Activated T-cell treated with anti-CD3 and anti-CD28 coated beads for 24 hours (primary cell): ENCODE results near the gene UNCX.

ENCODE experiments used
- DNase-seq: peaks from one replicate; pipeline ENCODE4 v3.0.0-alpha.2; 2020; ENCODE audit warnings: low read depth

Gene UNCX

DNA sequence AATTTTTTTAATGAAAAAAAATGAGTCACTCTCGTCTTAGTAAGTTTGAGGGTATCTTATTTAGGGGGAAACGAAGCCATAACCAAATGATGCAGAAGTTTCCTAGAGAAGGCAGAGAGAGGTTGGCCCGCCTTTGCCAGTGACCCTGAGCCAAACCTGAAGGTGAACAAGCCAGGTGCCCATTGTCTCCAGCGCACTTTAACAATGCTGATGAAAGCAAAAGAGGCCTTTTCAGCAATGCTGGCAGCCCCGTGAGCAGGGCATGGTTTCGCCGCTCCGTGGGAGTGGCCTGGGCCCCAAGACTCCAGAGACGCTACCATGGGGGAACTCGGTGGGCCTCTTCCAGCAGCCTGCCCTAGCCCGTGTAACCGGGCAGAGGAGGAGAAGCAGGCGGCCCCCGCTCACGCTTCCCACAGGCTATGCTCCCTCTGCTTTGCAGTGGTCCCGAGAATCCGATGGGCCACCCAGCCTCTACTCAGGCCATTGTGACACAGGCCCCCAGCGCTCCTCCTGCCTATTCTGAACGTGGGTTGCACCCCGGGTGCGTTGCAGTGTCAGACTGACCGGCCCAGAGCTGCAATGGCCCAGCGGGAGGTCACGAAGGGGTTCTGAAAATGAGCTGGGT is 14.0 kb upstream of the UNCX start:
- DNase-seq = no peak

DNA sequence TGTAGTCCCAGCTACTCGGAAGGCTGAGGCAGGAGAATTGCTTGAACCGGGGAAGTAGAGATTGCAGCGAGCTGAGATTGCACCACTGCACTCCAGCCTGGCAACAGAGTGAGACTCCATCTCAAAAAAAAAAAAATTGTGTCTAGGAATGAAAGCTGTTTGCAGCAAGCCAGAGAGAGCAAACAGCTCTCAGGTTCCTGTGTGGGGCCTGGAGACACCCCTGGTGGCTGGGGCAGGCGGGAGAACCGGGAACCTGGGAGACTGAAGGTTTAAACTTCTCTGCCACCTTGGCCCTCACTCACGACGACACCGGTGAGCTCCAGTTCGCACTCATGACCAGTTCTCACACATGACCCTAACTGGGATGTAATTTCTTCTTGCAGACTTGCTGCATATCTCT is 13.2 kb upstream of the UNCX start:
- no peak for DNase-seq

DNA sequence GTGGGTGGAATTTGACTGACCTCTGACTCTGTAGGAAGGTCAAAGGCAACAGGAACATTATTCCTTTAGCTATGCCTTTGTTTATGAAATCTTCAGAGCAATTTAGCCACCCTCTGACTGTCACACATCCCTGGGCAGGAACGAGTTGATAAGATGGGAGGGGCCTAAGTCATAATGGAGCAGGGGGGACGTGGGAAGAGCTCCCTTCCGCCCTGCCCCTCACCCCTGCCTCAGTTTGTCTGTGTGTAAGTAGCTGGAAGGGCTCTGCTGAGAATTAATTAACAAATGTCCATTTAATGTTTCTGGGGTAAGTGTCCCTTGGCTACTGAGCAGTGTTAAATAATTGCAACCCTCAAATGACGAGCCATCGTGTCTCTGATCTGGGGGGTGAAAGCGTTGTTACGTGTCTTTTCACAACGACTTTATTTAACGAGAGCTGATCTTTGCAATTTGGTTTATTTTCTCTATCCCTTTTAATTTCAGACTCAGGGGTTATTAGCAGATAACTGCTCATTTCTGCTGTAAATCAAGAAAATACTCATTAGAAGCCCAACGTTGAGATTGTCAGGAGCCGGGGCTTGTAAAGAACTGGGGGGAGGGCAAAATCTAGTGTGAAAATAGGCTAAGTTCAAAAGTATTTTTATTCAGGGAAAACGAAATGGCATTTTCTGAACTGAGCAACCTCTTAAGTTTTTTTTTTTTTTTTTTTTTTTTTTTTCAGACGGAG is 12.5 kb upstream of the UNCX start:
- DNase-seq = no peak

DNA sequence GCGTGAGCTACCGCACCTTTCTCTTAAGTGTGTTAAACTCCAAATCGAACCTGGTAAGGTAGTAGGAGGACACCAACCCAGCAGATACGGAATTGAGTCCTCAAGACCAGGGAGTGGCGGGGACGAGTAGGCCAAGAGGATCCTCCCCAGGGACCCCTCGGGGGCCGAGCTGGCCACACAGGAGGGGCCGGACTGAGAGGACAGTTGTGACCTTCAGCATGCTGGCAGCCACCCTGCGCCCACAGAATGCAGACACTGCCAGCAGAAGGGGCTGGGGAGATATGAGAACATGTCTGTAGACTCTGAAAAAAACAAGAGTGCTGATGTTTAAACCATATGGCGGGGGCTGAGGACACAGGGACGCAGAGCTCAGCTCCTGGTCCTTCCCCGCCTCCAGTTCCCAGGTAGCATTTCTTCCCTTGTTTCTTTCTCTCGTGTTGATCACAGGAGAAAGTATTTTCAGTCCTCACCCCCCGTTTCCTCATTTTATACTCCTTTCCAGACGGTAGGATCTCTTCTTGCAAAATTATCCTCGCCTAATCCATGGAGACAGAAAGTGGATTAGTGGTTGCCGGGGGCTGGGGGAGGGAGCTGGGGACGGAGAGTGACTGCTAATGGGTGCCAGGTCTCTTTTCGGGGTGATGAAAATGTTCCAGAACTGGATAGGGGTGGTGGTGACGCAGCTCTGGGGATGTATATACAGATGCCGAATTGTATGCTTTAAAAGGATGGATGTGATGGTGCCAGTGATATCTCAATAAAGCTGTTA is 11.5 kb upstream of the UNCX start:
- DNase-seq = no peak

DNA sequence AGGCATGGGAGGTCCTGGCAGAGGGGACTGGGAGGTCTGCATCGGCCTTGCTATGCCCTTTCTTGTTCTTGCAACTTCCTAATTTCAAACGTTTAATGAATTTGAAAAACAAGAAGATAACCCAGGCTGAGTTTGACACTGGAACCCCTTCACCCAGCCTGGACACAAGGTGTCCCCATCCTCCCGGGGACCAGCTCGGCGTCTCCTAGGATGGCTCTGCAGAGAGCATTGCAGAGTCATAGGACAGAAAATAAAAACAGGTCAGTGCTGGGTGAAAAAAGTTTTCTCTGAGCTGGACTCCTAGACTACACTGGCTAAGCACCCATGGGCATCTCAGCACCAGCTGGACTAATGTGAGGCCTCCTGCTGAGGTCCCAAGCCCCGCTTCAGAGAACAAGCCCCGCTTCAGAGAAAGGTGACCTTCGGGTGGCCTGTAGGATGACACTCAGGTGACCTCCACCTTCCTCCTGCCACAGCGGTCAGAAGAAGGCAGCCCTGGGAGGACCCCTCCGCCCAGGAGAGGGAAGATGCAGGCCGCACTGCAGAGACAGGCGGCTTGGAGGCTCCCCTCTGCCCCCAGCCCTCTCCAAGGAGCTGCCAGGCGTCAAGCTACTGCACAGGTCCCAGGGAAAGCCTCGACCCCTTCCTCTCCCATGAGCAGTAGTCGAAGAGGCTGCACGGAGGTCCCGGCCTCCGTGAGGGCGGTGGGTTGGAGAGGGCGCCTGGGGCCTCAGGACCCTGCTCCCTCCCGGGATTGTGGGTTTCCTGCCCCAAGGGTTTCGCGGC is 9.3 kb upstream of the UNCX start:
- DNase-seq = no peak

DNA sequence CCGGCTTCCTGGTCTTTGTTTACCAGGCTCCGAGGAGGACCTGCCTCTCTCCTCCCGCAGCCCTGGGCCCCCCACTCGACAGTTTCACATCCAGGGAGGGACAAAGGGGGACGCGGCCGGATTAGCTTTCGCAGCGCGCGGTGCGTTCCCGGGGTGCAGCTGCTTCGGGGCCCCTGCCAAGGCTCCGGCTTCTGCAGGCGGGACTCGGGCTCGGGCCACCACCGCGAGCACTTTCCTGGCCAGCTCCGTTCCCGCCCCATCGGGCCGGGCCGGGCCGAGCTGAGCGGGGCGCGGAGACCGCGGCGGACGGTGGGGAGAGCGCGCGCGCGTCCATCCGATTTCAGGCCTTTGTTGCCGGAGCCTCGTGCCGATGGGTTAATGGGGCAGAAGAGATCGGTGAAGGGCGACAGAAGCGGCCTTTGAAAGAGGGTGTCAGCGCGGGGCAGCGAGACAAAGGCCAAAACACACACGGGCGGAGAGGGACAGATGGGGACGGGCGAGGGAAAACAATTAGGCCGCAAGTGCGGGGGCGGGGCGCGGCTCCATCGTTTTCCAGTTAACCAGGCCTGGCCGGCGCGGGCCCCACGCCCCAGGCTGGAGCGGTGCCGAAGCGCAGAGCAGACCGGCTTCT is 8.5 kb upstream of the UNCX start:
- no peak for DNase-seq

DNA sequence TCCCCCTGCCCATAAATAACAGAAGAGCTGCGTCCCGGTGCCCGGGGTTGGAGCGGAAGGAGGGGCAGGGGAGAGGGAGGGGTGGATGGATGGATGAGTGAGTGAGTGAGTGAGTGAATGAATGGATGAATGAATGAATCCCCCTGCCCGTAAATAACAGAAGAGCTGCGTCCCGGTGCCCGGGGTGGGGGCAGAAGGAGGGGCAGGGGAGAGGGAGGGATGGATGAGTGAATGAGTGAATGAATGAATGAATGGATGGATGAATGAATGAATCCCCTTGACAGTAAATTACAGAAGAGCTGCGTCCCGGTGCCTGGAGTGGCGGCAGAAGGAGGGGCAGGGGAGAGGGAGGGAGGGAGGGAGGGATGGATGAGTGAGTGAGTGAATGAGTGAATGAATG is 7.6 kb upstream of the UNCX start:
- DNase-seq = no peak

DNA sequence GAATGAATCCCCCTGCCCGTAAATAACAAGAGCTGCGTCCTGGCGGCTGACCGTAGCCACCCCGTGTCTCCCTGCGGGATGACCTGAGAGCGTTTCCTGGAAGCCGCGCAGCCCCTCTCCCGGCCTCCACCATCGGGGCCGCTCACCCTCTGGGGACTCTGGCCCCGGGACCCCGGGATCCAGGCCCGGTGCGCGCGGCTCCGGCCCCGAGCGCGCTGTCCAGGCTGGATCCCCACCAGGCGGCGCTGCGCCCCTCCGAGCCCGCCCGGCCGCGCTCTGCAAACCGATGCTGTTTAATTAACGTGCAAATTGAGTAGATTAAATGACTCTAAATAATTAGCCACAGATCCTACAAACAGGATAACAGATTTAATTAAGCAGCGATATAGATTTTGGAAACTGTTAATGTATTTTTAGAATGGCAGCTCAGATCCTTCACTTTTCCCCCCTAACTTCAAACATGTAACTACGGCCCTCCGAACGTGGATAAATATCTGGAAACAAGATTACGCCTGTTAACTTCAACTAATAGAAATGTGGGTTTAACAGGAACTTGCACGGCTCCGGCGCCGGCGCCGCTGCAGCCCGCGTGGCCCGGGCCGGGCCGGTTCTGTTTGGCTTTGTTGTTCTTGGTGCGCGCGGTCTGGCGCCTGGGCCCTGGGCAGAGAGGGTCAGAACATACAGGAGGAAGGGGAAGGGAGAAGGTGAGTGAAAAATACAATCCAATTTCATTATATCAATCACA is 7.1 kb upstream of the UNCX start:
- peak; percentile 13 for DNase-seq

DNA sequence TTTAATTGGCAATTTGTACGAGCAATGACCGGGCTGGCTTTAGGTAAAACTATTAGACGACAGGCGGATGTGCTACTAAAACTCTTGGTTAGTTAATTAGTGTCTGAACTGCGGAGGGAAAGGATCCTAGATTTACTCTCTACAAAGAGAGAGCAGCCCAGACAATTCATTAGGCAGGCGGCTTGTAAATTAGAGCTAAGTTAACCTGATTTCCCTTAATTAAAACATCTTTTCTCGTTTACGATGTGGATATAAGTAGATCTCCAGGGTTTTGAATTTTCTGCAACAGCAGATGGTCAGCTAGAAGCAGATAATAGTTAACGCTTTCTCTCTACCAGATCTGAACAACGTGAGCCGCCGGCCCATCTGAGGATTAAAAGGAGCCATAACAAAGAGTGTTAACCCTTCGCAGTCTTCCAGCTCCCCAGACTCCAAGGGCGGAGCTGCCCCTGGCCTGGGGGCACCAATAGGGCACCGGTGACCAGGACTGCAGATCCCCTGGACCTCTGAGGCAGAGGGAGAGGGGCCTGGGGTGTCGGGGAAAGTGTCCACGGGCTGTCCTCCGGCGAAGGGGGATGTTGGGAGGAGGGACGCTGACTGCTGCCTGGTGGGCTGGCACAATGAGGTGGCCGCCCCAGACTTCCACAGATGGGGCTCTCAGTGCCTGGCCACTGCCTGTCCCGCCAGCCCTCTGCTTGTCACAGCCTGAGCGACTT is 6.3 kb upstream of the UNCX start:
- no peak for DNase-seq

DNA sequence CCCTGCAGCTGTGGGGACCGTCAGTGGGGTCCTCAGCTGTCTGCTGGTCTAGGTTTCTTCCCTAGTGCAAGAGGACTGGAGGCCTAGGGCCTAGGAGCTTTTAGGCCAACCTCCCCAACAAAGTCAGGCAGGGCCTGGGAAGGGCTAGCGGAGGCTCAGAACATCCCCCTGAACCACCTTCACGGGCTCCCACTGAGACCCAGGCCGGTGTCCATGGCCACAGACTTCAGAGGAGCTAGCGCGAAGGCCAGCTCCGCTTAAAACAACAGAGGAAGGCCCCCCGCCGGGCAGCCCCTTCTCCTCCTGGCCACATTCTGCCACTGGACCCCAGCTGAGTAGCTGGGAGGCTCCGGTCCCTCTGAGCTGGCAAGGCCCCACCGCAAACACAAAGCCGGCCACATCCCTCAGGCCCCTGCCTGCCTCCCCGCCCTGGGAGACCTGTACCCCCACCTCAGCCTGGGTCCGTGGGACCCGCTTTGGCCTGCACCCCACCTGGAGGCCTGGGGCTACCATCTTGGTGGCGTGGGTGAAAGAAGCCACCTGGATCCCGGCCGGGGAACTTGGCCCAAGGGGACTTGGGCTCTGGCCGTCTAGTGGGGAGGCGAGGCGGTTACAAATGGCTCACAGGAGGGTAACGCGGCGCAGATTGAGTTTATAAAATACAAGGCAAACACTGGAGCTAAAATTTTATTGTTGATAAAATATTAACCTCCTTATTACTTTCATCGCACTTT is 5.4 kb upstream of the UNCX start:
- no peak for DNase-seq

DNA sequence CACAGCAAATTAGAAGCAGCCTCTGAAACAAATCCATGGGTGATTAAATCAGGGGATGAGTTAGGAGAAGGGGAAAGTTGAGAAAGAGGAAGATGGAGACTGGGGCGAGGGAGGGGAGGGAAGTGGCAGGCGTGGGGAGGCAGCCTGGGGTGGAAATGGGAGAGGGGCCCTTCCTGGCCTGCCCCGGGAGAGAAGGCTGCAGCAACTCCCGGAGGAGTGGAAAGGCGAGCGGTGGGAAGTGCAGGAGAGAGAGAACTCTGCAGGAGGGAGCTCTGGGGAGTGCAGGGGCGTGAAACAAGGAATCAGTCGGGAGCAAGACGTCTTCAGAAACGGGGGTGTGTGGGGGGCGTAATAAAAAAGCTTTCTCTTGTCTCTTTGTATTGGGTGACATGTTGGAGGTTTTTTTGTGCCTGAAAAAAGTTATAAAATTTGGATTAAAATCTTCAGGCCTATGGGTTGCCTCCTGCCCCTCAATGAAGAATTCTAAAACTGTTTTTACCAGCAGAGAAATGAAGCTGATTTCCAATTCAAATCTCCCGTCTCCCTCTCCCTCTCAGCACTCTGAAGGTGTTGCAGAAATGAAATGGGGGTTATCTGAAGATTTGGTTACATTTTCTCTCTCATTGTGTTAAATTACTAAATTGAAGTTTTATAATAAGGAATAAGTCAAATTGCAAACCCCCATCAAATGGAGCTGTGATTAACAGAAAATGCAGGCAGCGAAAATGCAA is 4.7 kb upstream of the UNCX start:
- no peak for DNase-seq

DNA sequence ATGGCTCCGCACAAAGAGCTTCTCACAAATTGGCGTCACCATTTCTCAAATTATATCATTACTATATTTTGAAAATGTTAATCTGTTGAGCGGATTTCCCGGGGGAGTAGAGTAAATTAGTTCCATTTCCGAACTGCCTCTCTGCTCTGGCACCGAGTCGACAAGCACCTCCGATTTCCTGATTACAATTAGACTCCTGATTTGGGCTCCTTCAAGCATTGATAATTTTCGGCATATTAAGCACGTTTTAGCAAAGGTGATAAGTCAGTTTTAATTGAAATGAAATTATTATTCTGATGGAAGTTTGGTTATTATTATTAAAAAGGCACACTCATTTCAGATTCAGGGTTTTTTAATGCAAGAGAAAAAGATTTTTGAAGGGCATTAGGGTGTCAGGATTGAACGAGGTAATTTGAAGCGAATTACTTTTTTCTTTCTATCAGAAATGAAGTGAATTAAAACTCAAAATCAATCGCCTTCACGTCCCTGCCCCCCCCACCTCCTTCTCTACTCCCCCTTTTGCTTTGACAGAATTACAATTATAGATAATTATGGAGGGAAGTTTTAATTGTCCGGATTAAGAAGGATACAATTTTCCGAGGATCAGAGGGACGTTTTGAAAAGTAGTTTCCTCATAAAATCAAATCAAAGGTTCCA is 4.0 kb upstream of the UNCX start:
- no peak for DNase-seq

DNA sequence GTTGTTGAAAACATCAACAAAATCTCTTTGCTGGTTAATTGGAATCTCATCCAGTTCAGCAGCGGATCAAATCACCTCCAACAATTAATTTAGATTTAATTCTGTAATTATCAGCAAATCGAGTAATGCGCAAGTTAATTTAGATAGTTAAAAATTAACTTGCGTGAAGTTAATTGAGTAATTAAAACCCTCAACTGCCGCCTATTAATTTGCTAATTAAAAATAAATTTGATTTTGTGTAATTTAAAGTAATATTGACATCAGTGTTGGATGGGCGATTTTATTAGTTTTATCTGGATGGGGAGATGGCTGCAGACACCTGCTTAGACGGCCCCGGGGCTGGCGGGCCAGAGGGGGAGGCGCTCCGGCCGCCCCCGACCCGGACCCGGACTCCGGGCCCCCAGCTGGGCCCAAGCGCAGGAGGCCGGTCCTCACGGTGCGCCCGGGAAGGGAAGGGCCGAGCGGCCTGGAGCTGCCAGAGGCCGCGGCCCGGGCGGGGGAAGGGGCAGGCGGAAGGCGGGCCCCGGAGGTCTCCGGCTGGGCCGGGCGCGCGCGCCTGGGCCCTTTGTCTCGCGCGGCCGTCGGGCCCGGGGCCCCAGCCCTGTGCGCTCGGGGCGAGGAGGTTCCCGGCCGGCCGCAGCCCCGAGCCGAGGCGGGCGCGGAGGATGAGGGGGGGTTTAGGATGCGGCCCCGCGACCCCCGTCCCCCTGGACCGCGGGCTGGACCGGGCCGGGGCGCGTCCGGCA is 3.3 kb upstream of the UNCX start:
- no peak for DNase-seq

DNA sequence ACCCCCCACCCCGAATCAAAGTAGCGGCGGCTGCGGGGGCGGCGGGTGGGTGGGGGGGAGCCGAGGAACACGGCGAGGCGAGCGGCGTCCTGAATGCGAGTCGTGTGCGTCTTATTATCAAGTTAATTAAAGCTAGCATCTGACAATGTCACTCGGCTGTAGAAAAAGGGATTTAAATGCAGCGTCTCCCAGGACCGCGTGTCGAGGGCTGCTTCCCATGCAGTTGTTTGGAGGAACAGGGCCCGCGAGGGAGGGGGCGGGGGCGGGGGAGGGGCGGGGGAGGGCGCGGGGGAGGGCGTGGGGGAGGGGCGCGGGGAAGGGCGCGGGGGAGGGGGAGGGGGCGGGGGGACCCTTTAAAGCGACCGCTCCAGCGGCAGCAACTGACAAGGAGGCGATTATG is 2.7 kb upstream of the UNCX start:
- no peak for DNase-seq

DNA sequence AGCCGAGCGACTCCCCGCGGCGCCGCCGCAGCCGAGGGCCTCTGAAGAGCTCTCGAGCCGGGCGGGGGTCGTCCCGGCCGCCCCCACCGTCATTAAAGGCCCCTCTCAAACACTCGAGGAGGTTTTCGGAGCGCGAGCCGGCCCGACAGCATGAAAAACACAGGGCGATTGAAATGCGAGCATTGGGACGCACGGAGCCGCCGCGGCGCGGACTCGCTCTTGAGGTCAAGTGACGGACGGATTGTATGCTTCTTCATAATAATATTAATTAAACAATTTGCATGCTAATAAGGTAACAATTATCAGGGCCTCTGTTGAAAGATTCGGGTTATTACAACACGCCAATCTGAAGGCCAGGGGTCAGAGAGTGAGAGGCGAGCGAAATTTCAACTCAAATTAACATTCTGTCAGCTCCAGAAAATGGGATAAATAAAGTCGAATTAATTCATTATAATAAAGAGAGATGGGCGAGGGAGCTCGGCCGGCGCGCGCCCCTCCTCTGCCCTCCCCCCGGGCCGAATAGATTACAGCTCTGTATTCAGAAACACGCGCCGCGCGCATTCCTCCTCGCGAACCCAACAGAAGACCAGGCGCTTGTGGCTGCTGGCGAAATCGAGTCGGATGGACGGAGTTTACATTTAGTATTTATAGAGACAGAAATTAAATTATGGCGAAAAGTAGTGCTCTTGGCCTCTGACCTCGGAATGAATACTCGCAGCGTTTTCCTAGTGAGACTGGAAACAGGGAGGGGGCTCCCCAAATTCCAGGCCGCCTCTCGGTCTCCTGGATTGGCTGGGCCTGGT is 2.1 kb upstream of the UNCX start:
- no peak for DNase-seq

DNA sequence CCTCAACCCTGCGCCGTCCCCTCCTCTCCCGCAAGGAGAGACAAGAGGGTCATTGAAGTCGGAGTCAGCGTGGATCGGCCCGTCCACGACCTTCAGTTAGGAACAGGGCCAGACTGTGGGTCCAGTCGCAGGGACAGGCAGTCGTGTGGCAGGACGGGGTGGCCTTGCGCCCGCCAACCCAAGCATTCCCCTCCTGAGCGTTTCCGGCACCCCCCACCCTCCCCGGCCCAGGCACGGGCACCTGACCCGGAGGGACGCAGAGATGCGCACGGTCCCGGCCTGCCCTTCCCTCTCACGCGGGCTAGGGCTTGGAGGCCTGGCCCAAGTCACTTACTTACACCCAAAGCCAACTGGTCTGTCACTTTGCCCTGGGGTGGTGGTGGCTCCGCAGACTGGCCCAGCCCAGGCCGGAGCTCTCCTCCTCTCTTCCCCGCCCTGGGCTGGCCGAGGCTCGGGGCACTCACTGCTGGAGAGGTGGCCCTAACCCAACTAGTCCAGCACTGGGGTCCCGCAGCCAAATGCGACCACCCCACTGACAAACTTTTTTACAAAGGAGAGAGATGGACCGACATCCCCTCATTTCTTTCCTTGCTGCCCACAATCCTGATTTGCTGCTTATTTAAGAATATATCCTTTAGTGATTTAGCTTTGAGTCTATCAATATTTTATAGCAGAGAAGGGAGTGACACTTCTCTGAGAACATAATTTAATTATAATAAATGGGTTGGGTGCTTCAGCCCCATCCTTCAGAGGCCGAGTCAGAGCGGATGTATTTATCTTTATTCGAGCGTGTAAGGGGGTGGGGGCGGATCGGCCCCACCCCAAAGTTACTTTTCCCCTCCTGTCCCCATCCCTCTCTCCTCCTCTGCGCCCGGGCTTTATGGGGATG is 1.2 kb upstream of the UNCX start:
- DNase-seq = no peak
